OCI-M2 (cell line): ENCODE measurements around the gene BMAL1.

ENCODE experiments used
- DNase-seq: peaks from one replicate; lab custom pipeline; 2025; ENCODE audit not compliant: unreplicated experiment; lab: John Stamatoyannopoulos, UW

BMAL1 gene

GRCh38 chr11:13338427-13339069 is 61.0 kb downstream of the BMAL1 start:
- DNase-seq: no peak

GRCh38 chr11:13339195-13340153 is 61.9 kb downstream of the BMAL1 start:
- DNase-seq: no peak

GRCh38 chr11:13341026-13341425 is 63.4 kb downstream of the BMAL1 start:
- DNase-seq: no peak

GRCh38 chr11:13343067-13343466 is 65.5 kb downstream of the BMAL1 start:
- no peak for DNase-seq

- no peak for DNase-seq
Observed at GRCh38 chr11:13343931-13344717, 66.5 kb downstream of the BMAL1 start.

- DNase-seq: no peak
Observed at GRCh38 chr11:13344818-13345217, 67.2 kb downstream of the BMAL1 start.

GRCh38 chr11:13346470-13346869 is 68.9 kb downstream of the BMAL1 start:
- DNase-seq: no peak

GRCh38 chr11:13347901-13348300 is 70.3 kb downstream of the BMAL1 start:
- no peak for DNase-seq

- no peak for DNase-seq
Observed at GRCh38 chr11:13348305-13348704, 70.7 kb downstream of the BMAL1 start.

GRCh38 chr11:13349046-13349445 is 71.5 kb downstream of the BMAL1 start:
- no peak for DNase-seq

- DNase-seq: no peak
Observed at GRCh38 chr11:13349581-13349980, 72.0 kb downstream of the BMAL1 start.

- DNase-seq: no peak
Observed at GRCh38 chr11:13352711-13353110, 75.1 kb downstream of the BMAL1 start.

GRCh38 chr11:13354335-13354734 is 76.7 kb downstream of the BMAL1 start:
- no peak for DNase-seq

- DNase-seq: no peak
Observed at GRCh38 chr11:13355191-13355590, 77.6 kb downstream of the BMAL1 start.

- no peak for DNase-seq
Observed at GRCh38 chr11:13357232-13357631, 79.6 kb downstream of the BMAL1 start.

- DNase-seq: no peak
Observed at GRCh38 chr11:13358596-13359270, 81.1 kb downstream of the BMAL1 start.

- DNase-seq: no peak
Observed at GRCh38 chr11:13362596-13363109, 85.1 kb downstream of the BMAL1 start.

- no peak for DNase-seq
Observed at GRCh38 chr11:13364388-13364787, 86.8 kb downstream of the BMAL1 start.

- no peak for DNase-seq
Observed at GRCh38 chr11:13366266-13367026, 88.9 kb downstream of the BMAL1 start.

GRCh38 chr11:13367115-13367514 is 89.5 kb downstream of the BMAL1 start:
- DNase-seq: no peak
